ENCODE measurements around the gene COQ9.
"Not testable (repeated sequence)": the region's sequence is repeated elsewhere in the genome, so short reads cannot be mapped to it uniquely, and the experiment has no call there.

The COQ9 gene

GRCh38 chr16:57447186-57447962 is at the start of gene COQ9, which contains the start of gene CIAPIN1:
COQ9 (plus strand) TSS chr16:57447479; CDS start chr16:57447506, 27 bp downstream.
CIAPIN1 (minus strand) TSS chr16:57447385; CDS start chr16:57440928, 6,457 bp downstream.
- Histone ChIP-seq H3K9me3 (ENCODE audit: control insufficient read depth, insufficient read depth, low read length) (no peaks in the 10 kb centered on the region), H3K27me3 (ENCODE audit: control insufficient read depth, insufficient read depth, low read length) (no peaks in the 10 kb centered on the region), H3K27ac (ENCODE audit: low read depth, low read length) (peak within 1 kb of the TSS; percentile 80), H3K4me3 (ENCODE audit: low read depth, low read length) (peak within 1 kb of the TSS; percentile 92), H3K9ac (ENCODE audit: low read depth, low read length) (peak within 1 kb of the TSS; percentile 77), H3K4me1 (ENCODE audit: control insufficient read depth, insufficient read depth, low read length) (0 out of 2 replicates have a peak, but pooled peaks cover 5% of the 10 kb centered on the region), H3K36me3 (ENCODE audit: control insufficient read depth, insufficient read depth, low read length) (peaks cover 16% of the 10 kb centered on the region)

GRCh38 chr16:57397493-57397892 is 49.8 kb upstream of the COQ9 start:
- not testable (repeated sequence) for H3K4me1 ChIP-seq (ENCODE audit: control insufficient read depth, insufficient read depth, low read length); H3K27me3 ChIP-seq (ENCODE audit: control insufficient read depth, insufficient read depth, low read length); H3K9me3 ChIP-seq (ENCODE audit: control insufficient read depth, insufficient read depth, low read length); H3K27ac ChIP-seq (ENCODE audit: low read depth, low read length); H3K4me3 ChIP-seq (ENCODE audit: low read depth, low read length); H3K9ac ChIP-seq (ENCODE audit: low read depth, low read length); H3K36me3 ChIP-seq (ENCODE audit: control insufficient read depth, insufficient read depth, low read length)

GRCh38 chr16:57401943-57402640 is 45.2 kb upstream of the COQ9 start:
- H3K4me1 ChIP-seq (ENCODE audit: control insufficient read depth, insufficient read depth, low read length) = no peaks in the 10 kb centered on the region
- no peaks in the 10 kb centered on the region for H3K27me3 ChIP-seq (ENCODE audit: control insufficient read depth, insufficient read depth, low read length)
- no peak overlapping the region for H3K4me3 ChIP-seq (ENCODE audit: low read depth, low read length)
- H3K9me3 ChIP-seq (ENCODE audit: control insufficient read depth, insufficient read depth, low read length) = no peaks in the 10 kb centered on the region
- no peaks in the 10 kb centered on the region for H3K36me3 ChIP-seq (ENCODE audit: control insufficient read depth, insufficient read depth, low read length)
- no peak overlapping the region for H3K27ac ChIP-seq (ENCODE audit: low read depth, low read length)
- H3K9ac ChIP-seq (ENCODE audit: low read depth, low read length) = no peak overlapping the region

- no peak within 1 kb of the TSS for H3K9ac ChIP-seq (ENCODE audit: low read depth, low read length)
- no peaks in the 10 kb centered on the region for H3K36me3 ChIP-seq (ENCODE audit: control insufficient read depth, insufficient read depth, low read length)
- no peaks in the 10 kb centered on the region for H3K4me1 ChIP-seq (ENCODE audit: control insufficient read depth, insufficient read depth, low read length)
- no peaks in the 10 kb centered on the region for H3K9me3 ChIP-seq (ENCODE audit: control insufficient read depth, insufficient read depth, low read length)
- no peak within 1 kb of the TSS for H3K27ac ChIP-seq (ENCODE audit: low read depth, low read length)
- no peak within 1 kb of the TSS for H3K4me3 ChIP-seq (ENCODE audit: low read depth, low read length)
- no peaks in the 10 kb centered on the region for H3K27me3 ChIP-seq (ENCODE audit: control insufficient read depth, insufficient read depth, low read length)
Measured at GRCh38 chr16:57403965-57404817, 43.1 kb upstream of the COQ9 start, which contains the start of gene CCL17. CCL17 (plus strand) TSS chr16:57404767; CDS start chr16:57413933, 9,166 bp downstream.

- Histone ChIP-seq H3K27me3 (ENCODE audit: control insufficient read depth, insufficient read depth, low read length) (no peaks in the 10 kb centered on the region), H3K4me1 (ENCODE audit: control insufficient read depth, insufficient read depth, low read length) (no peaks in the 10 kb centered on the region), H3K9ac (ENCODE audit: low read depth, low read length) (no peak overlapping the region), H3K9me3 (ENCODE audit: control insufficient read depth, insufficient read depth, low read length) (no peaks in the 10 kb centered on the region), H3K4me3 (ENCODE audit: low read depth, low read length) (no peak overlapping the region), H3K36me3 (ENCODE audit: control insufficient read depth, insufficient read depth, low read length) (no peaks in the 10 kb centered on the region), H3K27ac (ENCODE audit: low read depth, low read length) (no peak overlapping the region)
Measured at GRCh38 chr16:57405097-57405496, 42.2 kb upstream of the COQ9 start.

GRCh38 chr16:57406881-57407280 is 40.4 kb upstream of the COQ9 start:
- H3K4me1 ChIP-seq (ENCODE audit: control insufficient read depth, insufficient read depth, low read length) = no peaks in the 10 kb centered on the region
- no peak overlapping the region for H3K27ac ChIP-seq (ENCODE audit: low read depth, low read length)
- no peaks in the 10 kb centered on the region for H3K9me3 ChIP-seq (ENCODE audit: control insufficient read depth, insufficient read depth, low read length)
- H3K4me3 ChIP-seq (ENCODE audit: low read depth, low read length) = no peak overlapping the region
- no peak overlapping the region for H3K9ac ChIP-seq (ENCODE audit: low read depth, low read length)
- H3K36me3 ChIP-seq (ENCODE audit: control insufficient read depth, insufficient read depth, low read length) = no peaks in the 10 kb centered on the region
- H3K27me3 ChIP-seq (ENCODE audit: control insufficient read depth, insufficient read depth, low read length) = no peaks in the 10 kb centered on the region

- Histone ChIP-seq H3K4me3 (ENCODE audit: low read depth, low read length) (no peak overlapping the region), H3K27ac (ENCODE audit: low read depth, low read length) (no peak overlapping the region), H3K4me1 (ENCODE audit: control insufficient read depth, insufficient read depth, low read length) (no peaks in the 10 kb centered on the region), H3K9ac (ENCODE audit: low read depth, low read length) (no peak overlapping the region), H3K27me3 (ENCODE audit: control insufficient read depth, insufficient read depth, low read length) (no peaks in the 10 kb centered on the region), H3K9me3 (ENCODE audit: control insufficient read depth, insufficient read depth, low read length) (no peaks in the 10 kb centered on the region), H3K36me3 (ENCODE audit: control insufficient read depth, insufficient read depth, low read length) (no peaks in the 10 kb centered on the region)
Measured at GRCh38 chr16:57407521-57408353, 39.5 kb upstream of the COQ9 start.

GRCh38 chr16:57409065-57409464 is 38.2 kb upstream of the COQ9 start:
- Histone ChIP-seq H3K4me1 (ENCODE audit: control insufficient read depth, insufficient read depth, low read length) (no peaks in the 10 kb centered on the region), H3K36me3 (ENCODE audit: control insufficient read depth, insufficient read depth, low read length) (no peaks in the 10 kb centered on the region), H3K27me3 (ENCODE audit: control insufficient read depth, insufficient read depth, low read length) (no peaks in the 10 kb centered on the region), H3K4me3 (ENCODE audit: low read depth, low read length) (no peak overlapping the region), H3K9me3 (ENCODE audit: control insufficient read depth, insufficient read depth, low read length) (no peaks in the 10 kb centered on the region), H3K27ac (ENCODE audit: low read depth, low read length) (no peak overlapping the region), H3K9ac (ENCODE audit: low read depth, low read length) (no peak overlapping the region)

GRCh38 chr16:57409870-57410587 is 37.2 kb upstream of the COQ9 start:
- H3K36me3 ChIP-seq (ENCODE audit: control insufficient read depth, insufficient read depth, low read length) = no peaks in the 10 kb centered on the region
- H3K9ac ChIP-seq (ENCODE audit: low read depth, low read length) = no peak overlapping the region
- H3K27me3 ChIP-seq (ENCODE audit: control insufficient read depth, insufficient read depth, low read length) = no peaks in the 10 kb centered on the region
- no peak overlapping the region for H3K4me3 ChIP-seq (ENCODE audit: low read depth, low read length)
- H3K9me3 ChIP-seq (ENCODE audit: control insufficient read depth, insufficient read depth, low read length) = no peaks in the 10 kb centered on the region
- no peak overlapping the region for H3K27ac ChIP-seq (ENCODE audit: low read depth, low read length)
- no peaks in the 10 kb centered on the region for H3K4me1 ChIP-seq (ENCODE audit: control insufficient read depth, insufficient read depth, low read length)
